HG03457 (cell line): Measurements from ENCODE around the gene VEGFB.

Experiments used
- ATAC-seq: cut with Tn5 transposase; IDR thresholded peaks from one replicate; pipeline ENCODE4 v1.9.1; 2021; ENCODE audit warnings: moderate number of reproducible peaks; ENCODE audit not compliant: unreplicated experiment

VEGFB gene

GRCh38 chr11:64230171-64230984, 4.0 kb upstream of the VEGFB start, which contains the start of gene DNAJC4:
Gene DNAJC4 (plus strand): TSS chr11:64230548. CDS start chr11:64230855, 307 bp downstream.
- peak; percentile 39 for ATAC-seq

- no peak for ATAC-seq
Observed at GRCh38 chr11:64230985-64231365, 3.4 kb upstream of the VEGFB start.

GRCh38 chr11:64231546-64231945, 2.8 kb upstream of the VEGFB start:
- no peak for ATAC-seq

DNA sequence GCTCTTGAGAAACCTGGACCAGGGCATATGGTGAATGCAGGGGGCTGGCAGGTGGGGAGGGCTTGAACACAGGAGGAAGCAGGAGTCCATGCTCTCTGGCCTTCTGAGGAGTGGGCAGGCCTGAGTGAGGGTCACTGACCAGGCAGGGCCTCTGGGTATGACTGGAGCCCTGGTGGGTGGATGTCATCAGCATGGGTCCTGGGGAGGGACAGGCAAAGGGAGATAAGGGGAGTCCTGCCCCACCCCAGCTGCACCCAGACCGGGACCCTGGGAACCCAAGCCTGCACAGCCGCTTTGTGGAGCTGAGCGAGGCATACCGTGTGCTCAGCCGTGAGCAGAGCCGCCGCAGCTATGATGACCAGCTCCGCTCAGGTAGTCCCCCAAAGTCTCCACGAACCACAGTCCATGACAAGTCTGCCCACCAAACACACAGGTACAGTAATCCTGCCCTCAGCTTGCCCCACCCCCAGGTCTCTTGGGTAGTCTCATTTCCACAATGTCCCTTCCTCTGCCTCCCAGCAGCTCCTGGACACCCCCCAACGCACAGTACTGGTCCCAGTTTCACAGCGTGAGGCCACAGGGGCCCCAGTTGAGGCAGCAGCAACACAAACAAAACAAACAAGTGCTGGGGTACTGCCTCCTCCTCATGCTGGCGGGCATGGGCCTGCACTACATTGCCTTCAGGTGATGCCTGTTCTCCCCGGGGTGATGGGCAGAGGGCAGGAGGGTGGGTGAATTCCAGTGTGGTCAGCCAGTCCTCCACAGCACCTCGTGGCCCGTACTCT, 2.0 kb upstream of the VEGFB start:
- no peak for ATAC-seq

GRCh38 chr11:64232967-64233315, 1.4 kb upstream of the VEGFB start:
- ATAC-seq, result no peak

GRCh38 chr11:64234647-64235379, 429 bp downstream of the VEGFB start:
- ATAC-seq, result no peak

- ATAC-seq, result no peak
Observed at GRCh38 chr11:64235437-64236161, 1.2 kb downstream of the VEGFB start.

GRCh38 chr11:64237484-64237951, 3.1 kb downstream of the VEGFB start:
- no peak for ATAC-seq

DNA sequence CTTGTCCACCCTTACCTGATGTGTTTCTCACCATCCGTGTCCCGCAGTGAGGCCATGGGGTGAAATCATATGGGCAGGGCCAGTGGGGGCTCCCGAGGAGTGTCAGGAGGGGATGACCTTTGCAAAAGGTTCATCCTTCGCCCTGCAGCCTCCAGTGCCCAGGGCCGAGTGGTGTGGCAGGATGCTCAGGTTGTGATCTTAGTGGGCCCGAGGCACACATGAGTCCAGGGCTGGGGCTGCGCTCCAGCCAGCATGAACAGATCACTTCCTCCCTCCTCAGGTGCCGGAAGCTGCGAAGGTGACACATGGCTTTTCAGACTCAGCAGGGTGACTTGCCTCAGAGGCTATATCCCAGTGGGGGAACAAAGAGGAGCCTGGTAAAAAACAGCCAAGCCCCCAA, 3.7 kb downstream of the VEGFB start:
- no peak for ATAC-seq

- ATAC-seq, result no peak
Observed at GRCh38 chr11:64238999-64239398, 4.6 kb downstream of the VEGFB start.

- peak; percentile 16 for ATAC-seq
Observed at GRCh38 chr11:64239662-64240434, 5.5 kb downstream of the VEGFB start.

DNA sequence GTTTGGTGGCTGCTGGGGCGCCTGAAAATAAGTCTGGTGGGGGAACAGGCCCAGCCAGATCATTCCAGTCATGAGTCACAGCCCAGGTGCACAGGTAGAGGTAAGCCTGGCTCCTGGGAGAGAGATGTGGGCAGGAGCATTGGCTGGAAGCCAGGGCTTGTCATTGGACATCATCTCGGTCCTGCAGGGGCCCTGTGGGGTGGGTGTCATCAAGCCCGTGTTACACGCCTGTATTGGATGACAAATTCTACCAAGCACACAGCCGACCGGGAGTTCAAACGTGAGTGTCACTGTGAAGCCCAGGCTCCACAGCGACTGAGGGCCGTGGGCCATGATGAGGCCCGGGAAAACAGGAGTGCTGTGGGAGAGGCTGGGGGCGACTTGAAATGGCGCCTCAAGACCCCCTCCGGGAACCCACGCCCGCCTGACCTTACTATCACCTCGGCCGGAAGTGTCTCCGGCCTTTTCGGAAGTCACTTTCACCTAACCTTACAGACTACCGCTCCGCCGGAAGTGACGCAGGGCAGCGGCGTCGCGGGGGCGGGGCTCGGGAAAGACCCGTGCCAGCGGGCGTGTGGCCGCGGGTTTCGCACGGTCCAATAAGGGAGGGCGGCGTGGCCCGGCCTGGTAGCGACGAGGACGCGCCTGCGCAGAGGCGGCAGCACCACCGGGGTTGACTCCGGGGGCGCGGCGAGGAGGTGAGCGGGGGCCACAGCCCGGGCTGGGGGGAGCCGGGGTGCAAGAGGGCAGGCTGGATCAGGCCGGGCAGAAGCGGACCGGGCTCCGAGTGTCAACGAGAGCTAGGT, 6.3 kb downstream of the VEGFB start, which contains the start of gene FKBP2:
FKBP2 (plus strand) TSS at position 661 of the 806 bp plus-strand sequence. CDS start 1,293 bp downstream, outside the sequence.
- ATAC-seq, result peak; percentile 36

DNA sequence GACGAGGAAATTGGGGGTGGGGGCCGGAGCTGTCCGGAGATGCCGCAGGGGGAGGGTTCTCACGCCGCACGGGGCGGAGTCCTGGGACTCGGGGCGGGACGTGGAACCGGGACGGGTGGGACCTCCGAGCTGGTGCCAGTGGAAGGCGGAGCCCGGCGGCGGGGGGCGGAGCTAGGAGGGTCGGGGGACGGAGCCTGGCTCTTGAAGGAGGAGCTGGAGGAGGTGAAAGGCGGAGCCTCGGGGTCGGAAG, 6.8 kb downstream of the VEGFB start:
- ATAC-seq, result peak; percentile 43

DNA sequence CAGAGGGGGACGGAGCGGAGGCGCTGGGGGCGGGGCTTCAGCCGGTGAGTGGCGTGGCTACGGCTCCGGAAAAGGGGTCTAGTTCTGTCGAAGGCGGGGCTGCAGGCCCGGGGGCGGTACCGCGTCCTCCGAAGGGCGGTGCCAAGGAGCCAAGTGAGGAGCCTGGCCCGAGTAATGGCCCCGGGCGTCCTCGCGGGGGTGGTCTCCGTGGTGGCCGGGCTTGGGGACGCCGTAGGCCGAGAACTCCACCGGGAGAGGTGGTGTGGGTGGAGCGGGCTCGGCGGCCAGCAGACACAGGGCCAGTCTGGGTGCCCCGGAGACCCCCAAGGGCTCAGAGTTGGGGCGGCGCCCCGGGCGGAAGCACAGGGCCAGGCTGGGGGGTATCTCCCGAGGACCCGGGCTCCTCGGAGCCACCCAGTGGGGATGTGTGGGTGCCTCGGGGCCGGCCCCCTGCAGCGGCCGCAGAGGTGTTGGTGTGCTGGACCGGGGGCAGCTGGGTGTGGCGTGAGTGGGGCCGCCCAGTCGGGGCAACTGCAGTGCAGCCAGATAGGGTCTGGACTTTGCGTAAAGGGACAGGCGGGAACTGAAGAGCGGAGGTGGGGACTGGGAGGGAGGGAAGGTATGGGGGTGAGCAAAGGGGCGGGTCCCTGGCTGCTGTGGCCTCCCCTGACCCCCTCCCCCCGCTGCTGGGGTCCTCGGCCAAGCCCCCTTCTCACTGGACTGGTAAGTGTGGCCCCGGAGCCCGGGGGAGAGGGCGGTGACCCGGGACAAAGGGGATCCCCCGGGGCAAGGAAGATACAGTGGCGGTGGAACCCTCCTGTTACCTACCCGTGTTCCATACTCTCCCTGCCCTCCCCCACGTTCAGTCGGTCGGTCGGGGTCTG, 7.3 kb downstream of the VEGFB start:
- ATAC-seq, result peak; percentile 11

GRCh38 chr11:64243236-64243854, 9.0 kb downstream of the VEGFB start:
- ATAC-seq, result no peak

DNA sequence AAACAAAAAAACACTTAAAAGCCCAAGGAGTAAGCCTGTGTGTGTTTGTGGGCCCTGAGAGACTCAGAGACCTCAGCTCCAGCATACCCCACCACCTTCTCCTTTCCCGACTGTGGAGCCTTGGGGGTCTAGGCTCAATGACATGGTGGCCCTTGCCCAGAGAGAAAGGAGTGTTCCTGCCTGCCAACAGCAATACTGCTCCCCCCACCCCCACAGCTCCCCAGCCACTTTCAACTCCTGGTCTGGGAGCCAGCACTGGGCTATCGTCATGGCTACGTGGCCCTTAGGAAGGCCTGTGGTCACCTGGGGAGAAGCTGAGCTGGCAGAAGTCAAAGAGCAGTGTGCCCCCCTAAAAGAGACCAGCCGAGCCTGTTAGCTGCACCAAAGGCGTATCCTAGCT, 9.7 kb downstream of the VEGFB start:
- no peak for ATAC-seq

- no peak for ATAC-seq
Observed at GRCh38 chr11:64244966-64245365, 10.6 kb downstream of the VEGFB start.

GRCh38 chr11:64245401-64245796, 11.0 kb downstream of the VEGFB start:
- no peak for ATAC-seq
